Measurements from ENCODE around the gene PTMA.
"Not testable (repeated sequence)": the region's sequence is repeated elsewhere in the genome, so short reads cannot be mapped to it uniquely, and the experiment has no call there.

The PTMA gene

GRCh38 chr2:231717281-231718171 is 9.2 kb downstream of the PTMA start:
- DNase-seq, result peak; percentile 31

GRCh38 chr2:231718799-231719198 is 10.5 kb downstream of the PTMA start:
- DNase-seq, result no peak

GRCh38 chr2:231720292-231720986 is 12.1 kb downstream of the PTMA start:
- DNase-seq, result no peak

GRCh38 chr2:231720987-231721966 is 13.0 kb downstream of the PTMA start:
- no peak for DNase-seq

DNA sequence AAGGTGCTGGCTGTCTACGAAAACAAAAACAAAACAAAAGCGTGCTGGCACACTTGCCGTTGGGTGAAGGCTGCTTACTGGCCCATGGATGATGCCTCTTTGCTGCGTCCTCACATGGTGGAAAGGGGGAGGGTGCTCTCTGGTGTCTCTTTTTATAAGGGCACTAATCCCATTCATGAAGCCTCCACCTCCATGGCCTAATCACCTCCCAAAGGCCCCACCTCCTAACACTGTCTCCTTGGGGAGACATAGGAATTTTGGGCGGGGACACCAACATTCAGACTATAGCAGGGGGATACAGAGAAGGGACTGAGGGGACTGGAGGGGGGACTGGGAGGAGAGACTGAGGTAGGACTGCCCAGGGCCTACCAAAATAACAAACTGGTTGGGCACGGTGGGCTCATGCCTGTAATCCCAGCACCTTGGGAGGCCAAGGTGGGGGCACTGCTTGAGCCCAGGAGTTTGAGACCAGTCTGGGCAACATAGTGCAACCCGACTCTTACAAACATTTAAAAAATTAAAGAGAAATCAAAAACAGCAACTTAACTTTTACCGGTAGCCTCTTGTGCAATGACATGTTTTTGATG is 14.5 kb downstream of the PTMA start:
- no peak for DNase-seq

- no peak for DNase-seq
Observed at GRCh38 chr2:231725476-231725875, 17.2 kb downstream of the PTMA start.

DNA sequence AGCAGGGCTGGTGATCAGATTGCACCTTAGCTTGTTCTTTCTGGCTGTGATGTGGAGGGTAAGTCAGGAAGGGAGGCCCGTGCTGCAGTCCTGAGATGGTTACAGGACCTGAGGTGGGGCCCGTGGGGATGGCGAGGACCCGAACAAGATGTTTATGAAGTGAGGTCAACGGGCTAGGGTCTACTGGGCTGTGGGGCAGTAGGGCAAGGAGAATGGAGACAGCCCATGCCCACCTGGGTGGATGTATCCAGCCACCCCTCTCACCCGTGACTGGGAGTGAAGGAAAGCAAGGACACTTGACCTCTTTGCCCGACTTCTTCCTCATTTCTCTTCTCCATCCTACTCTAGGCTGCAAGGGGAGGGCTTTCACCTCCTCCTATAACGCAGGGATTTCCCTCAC is 18.0 kb downstream of the PTMA start:
- DNase-seq, result no peak

GRCh38 chr2:231727621-231728020 is 19.3 kb downstream of the PTMA start:
- no peak for DNase-seq

DNA sequence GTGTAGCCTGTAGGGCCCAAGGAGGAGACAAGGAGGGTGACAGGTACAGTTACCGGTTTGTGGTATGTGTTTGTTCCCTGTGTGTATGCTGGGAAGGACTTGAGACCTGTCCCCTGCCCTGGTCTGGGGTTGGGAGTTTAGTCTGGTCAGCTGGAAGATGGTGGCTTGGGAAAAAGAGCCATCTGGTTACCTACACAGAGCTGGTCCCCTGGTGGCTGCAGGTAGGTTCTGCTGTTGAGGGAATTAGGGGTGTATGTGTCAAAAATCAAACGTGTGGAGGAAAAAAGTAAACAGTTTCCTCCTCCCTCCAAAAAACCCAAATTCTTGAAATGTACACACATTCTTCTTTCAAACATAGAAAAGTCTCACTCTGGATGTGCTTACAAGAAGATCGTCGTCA is 24.3 kb downstream of the PTMA start:
- DNase-seq, result no peak

DNA sequence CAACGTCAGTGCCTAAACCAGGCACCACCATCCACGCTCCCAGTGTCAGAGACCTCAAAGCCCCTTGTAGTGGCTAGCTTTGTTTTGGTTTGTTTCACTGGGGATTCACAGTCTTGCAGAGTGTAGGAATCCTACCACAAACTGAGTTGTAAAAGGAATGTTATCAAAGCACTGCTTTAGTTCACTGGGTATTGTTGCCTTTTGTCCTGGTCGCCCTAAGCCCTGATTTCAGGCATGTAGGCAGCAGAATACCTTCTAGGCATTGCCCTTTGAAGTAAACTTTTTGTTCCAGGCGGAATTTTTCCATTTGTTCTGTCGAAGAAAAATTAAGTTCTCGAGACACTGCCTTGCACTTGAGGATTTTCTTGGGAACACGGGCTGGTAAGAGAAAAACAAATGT is 29.4 kb downstream of the PTMA start:
- no peak for DNase-seq

DNA sequence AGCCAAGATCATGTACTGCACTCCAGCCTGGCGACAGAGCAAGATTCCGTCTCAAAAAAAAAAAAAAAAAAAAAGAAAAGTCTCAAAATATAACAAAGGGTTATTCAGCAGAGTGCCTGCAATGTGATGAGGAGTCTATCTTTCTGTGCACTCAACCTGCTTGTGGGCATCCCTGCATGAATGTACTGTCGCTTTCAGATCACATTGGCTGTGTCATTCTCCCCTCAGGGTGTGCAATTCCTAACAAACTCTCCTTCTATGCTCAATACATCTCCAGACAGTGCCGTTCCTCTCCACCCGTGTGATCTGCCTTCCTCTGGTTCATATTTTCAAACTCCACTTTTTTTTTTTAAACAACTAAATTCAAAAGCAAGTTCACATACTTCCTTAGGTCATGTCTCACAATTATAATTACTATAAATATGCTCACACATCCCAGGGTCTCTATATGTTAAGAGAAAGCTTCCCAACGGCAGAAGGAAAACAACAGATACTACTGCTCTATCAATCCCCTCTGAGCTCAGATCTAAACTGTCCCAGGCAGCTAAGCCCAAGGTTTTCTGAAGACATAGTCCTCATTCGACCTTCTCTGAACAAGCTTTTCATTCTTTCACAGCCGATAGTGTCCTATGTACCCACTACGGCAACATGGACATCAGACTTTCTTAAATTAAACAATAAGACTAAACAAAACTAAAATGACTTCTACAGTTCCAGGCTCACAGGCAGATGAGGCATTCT is 35.2 kb downstream of the PTMA start:
- no peak for DNase-seq

- no peak for DNase-seq
Observed at GRCh38 chr2:231745303-231746038, 37.1 kb downstream of the PTMA start.

DNA sequence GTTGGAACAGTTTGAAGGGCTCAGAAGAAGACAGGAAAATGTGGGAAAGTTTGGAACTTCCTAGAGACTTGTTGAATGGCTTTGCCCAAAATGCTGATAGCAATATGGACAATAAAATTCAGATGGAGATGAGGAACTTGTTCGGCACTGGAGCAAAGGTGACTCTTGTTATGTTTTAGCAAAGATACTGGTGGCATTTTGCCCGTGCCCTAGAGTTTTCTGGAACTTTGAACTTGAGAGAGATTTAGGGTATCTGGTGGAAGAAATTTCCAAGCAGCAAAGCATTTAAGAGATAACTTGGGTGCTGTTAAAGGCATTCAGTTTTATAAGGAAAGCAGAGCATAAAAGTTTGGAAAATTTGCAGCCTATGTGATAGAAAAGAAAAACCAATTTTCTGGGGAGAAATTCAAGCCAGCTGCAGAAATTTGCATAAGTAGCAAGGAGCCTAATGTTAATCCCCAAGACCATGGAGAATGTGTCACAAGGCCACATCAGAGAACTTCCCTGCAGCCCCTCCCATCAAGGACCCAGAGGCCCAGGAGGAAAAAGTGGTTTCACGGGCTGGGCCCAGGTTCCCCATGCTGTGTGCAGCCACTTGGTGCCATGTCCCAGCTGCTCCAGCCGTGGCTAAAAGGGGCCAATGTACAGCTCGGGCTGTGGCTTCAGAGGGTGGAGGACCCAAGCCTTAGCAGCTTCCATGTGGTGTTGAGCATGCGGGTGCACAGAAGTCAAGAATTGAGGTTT is 40.0 kb downstream of the PTMA start:
- DNase-seq, result not testable (repeated sequence)

DNA sequence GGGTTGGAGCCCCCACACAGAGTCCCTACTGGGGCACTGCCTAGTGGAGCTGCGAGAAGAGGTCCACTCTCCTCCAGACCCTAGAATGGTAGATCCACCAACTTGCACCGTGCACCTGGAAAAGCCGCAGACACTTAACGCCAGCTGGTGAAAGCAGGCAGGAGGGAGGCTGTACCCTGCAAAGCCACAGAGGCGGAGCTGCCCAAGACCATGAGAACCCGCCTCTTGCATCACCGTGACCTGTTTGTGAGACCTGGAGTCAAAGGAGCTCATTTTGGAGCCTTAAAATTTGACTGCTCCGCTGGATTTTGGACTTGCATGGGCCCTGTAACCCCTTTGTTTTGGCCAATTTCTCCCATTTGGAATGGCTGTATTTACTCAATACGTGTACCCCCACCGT is 40.7 kb downstream of the PTMA start:
- DNase-seq, result not testable (repeated sequence)

GRCh38 chr2:231751042-231751815 is 42.9 kb downstream of the PTMA start:
- no peak for DNase-seq

GRCh38 chr2:231752061-231752460 is 43.7 kb downstream of the PTMA start:
- DNase-seq, result no peak

GRCh38 chr2:231761735-231762134 is 53.4 kb downstream of the PTMA start:
- no peak for DNase-seq

All from right hindlimb (tissue), 1 donor.